ENCODE measurements around the gene HS1BP3. TPM values are rescaled to one million over a fixed set of nuclear protein-coding genes. Genes with fewer than 3 reads are reported as not detected.

HS1BP3 gene
- total RNA-seq, 1 donor from 2014 or later = 23.8 TPM

- H3K4me1 Mint-ChIP-seq (ENCODE audit: low read depth, unreplicated experiment) = peaks cover 2% of the 10 kb centered on the region
- peaks cover 3% of the 10 kb centered on the region for H3K9me3 Mint-ChIP-seq (ENCODE audit: unreplicated experiment)
- no peaks in the 10 kb centered on the region for H3K36me3 Mint-ChIP-seq (ENCODE audit: unreplicated experiment)
- H3K27ac Mint-ChIP-seq (ENCODE audit: unreplicated experiment) = no peak overlapping the region
- peaks cover 16% of the 10 kb centered on the region for H3K27me3 Mint-ChIP-seq (ENCODE audit: unreplicated experiment)
- DNase-seq = no peak
- no peak overlapping the region for H3K4me3 Mint-ChIP-seq (ENCODE audit: unreplicated experiment)
- no peak for TF ChIP-seq CTCF (IDR thresholded peaks at IDR 0.05; ENCODE audit: partially characterized antibody, unreplicated experiment)
These were observed 24.2 kb upstream of the HS1BP3 start for GRCh38 chr2:20674974-20675679.

DNA sequence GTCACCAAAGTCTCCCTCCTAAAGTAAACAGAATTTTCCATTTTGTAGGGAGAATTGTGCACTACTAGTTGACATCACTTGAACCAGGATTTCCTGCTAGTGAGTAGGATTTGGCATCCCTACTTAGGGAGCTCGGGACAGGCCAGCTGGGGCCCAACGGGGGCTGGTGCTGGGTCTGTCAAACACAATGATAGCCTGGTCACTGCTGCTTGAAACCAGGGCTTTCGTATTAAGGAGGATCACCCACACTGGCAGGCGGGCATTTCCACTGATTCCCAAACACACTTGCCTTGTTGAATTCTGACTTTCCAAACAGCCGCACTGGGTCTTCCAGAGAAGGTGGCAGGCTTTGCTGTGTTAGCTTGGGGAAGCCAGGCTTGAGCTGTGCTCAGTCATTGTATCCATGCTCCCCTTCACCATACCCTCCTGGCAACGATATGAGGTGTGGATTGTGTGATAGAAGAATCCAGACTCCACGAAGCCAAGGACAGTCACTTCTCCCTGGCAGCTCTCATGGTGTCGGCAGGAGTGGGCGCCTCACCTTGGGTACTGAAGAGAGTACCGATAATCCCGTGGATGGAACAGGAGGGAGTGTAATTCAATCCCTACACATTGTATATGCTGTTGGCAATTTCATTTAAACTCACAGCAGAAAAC lies 23.5 kb upstream of the HS1BP3 start:
- no peaks in the 10 kb centered on the region for H3K36me3 Mint-ChIP-seq (ENCODE audit: unreplicated experiment)
- no peak overlapping the region for H3K27ac Mint-ChIP-seq (ENCODE audit: unreplicated experiment)
- peaks cover 2% of the 10 kb centered on the region for H3K4me1 Mint-ChIP-seq (ENCODE audit: low read depth, unreplicated experiment)
- H3K9me3 Mint-ChIP-seq (ENCODE audit: unreplicated experiment) = peaks cover 3% of the 10 kb centered on the region
- no peak for DNase-seq
- no peak for TF ChIP-seq CTCF (IDR thresholded peaks at IDR 0.05; ENCODE audit: partially characterized antibody, unreplicated experiment)
- peaks cover 19% of the 10 kb centered on the region for H3K27me3 Mint-ChIP-seq (ENCODE audit: unreplicated experiment)
- no peak overlapping the region for H3K4me3 Mint-ChIP-seq (ENCODE audit: unreplicated experiment)

GRCh38 chr2:20673686-20674308 lies 22.9 kb upstream of the HS1BP3 start:
- peaks cover 2% of the 10 kb centered on the region for H3K4me1 Mint-ChIP-seq (ENCODE audit: low read depth, unreplicated experiment)
- no peaks in the 10 kb centered on the region for H3K36me3 Mint-ChIP-seq (ENCODE audit: unreplicated experiment)
- no peak overlapping the region for H3K27ac Mint-ChIP-seq (ENCODE audit: unreplicated experiment)
- peaks cover 21% of the 10 kb centered on the region for H3K27me3 Mint-ChIP-seq (ENCODE audit: unreplicated experiment)
- H3K4me3 Mint-ChIP-seq (ENCODE audit: unreplicated experiment) = no peak overlapping the region
- H3K9me3 Mint-ChIP-seq (ENCODE audit: unreplicated experiment) = peaks cover 3% of the 10 kb centered on the region
- no peak for DNase-seq
- no peak for TF ChIP-seq CTCF (IDR thresholded peaks at IDR 0.05; ENCODE audit: partially characterized antibody, unreplicated experiment)

DNA sequence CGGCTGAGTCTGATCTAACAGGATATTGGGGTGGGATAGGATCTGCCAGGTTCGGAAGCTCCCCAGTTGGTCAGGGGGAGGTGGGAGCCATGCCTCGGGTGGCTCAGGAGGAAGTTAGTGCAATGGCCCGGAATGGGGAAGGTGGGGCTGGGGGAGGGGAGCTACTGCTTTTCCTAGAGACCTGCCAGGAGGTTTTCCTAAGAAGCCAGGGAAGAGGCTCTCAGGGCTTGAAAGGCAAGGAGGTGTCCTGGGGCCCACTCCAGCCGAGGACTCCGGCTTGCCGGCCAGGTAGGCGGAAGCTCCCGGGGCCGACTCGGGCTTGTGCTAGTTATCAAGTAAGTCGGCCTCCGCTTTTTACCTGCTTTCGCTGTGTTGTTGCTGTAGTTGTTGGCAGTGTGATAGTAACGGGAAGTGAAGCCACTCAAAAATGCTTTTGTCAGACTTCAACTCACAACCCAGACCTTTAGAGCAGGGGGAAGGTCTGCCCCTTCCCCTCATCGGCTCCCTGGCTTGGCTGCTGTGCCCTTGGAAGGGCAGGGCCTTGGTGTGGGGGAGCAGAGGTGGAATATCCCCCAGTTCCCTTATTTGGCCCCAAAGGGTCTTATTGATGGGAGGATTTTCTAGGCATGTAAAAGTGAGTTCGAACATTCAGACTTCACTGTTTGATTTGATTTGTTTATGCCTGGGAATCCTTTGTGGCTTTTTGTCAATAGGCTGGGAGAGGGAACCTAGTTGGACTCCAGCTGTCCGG lies 21.5 kb upstream of the HS1BP3 start:
- H3K27me3 Mint-ChIP-seq (ENCODE audit: unreplicated experiment) = peaks cover 27% of the 10 kb centered on the region
- TF ChIP-seq CTCF (IDR thresholded peaks at IDR 0.05; ENCODE audit: partially characterized antibody, unreplicated experiment) = no peak
- no peak overlapping the region for H3K4me3 Mint-ChIP-seq (ENCODE audit: unreplicated experiment)
- no peak for DNase-seq
- no peaks in the 10 kb centered on the region for H3K36me3 Mint-ChIP-seq (ENCODE audit: unreplicated experiment)
- peaks cover 2% of the 10 kb centered on the region for H3K4me1 Mint-ChIP-seq (ENCODE audit: low read depth, unreplicated experiment)
- peaks cover 10% of the 10 kb centered on the region for H3K9me3 Mint-ChIP-seq (ENCODE audit: unreplicated experiment)
- no peak overlapping the region for H3K27ac Mint-ChIP-seq (ENCODE audit: unreplicated experiment)

Data from glutamatergic neuron (in vitro differentiated cells).